Spleen (tissue), 7 donors: ENCODE data around the gene CUX1.

Source experiments
- POLR2A ChIP-seq, 3 donors: fragments of 450-650 bp; IDR thresholded peaks; one replicate each; pipeline ENCODE4 v1.5.1; 2017; ENCODE audit warnings: antibody characterized with exemption in 3 of 3, mild to moderate bottlenecking in 1 of 3
- POLR2AphosphoS5 ChIP-seq, 3 donors: sonication (generic); formaldehyde crosslinking; IDR thresholded peaks; one replicate each; pipeline ENCODE4 v1.5.1; 2017; ENCODE audit warnings: antibody characterized with exemption in 3 of 3
- TF ChIP-seq, protein P1 (sequence below), 11 experiments: fragments of 200-600 bp in 7 of 11; fragments of 450-650 bp in 4 of 11; sonication (generic) in 4 of 11; IDR thresholded peaks in 8 of 11; conservative IDR thresholded peaks in 3 of 11; 1 replicate in 7 of 11; 2 replicates in 4 of 11; pipeline versions ENCODE4 v1.4.0 to v1.8.0; 2016 to 2021; ENCODE audit warnings: antibody characterized with exemption in 11 of 11, inconsistent platforms in 4 of 11, mild to moderate bottlenecking in 1 of 11
- donor health status: DM: no; HTN: no; CAD: no; lungs with moderate emphysema.
- donor health status: DM: no; HTN: no; CAD: no.
- donor health status: DM: no; HTN: no; CAD: no.

DNA sequence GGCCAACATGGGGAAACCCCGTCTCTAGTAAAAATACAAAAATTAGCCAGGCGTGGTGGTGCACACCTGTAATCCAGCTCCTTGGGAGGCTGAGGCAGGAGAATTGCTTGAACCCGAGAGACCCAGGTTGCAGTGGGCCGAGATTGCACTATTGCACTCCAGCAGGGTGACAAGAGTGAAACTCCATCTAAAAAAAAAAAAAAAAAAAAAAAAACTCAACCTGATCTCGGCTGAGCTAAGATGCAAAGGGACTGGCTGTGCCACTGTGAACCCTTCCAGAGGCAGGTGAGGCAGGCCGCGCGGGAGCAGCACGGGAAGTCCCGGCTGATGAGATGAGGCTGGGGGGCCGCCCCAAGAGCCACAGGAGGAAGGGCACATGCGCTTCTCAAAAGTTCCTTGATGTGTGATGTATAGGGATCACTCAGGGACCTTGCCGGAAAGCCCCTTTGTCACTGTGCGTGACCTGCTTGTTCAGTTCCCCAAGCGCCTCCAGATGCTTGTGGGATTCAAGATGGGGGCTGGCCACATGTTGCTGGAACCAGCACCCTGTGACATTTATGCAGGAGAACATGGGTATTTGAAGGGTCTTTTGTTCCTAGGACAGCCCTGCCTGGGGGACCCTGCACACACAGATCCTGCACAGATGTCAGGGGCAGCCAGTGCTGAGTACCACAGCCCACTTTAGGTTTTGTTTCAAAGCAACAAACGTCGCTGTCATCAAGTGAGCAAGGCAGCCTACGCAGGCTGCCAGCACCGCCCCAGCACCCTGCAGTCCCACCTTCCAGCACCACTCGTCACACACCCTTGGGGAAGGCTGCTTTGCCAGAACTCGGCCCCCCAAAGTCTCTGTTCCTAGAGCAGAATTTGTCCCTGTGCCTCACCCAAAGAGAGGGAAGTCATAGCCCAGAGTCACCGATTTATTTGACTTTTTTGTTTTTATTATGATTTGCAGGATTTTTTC lies 394.4 kb downstream of the CUX1 start:
- TF ChIP-seq POLR2AphosphoS5 (IDR thresholded peaks at IDR 0.05) (no peak), POLR2A (IDR thresholded peaks at IDR 0.05) (no peak)
- TF ChIP-seq, protein P1, sequence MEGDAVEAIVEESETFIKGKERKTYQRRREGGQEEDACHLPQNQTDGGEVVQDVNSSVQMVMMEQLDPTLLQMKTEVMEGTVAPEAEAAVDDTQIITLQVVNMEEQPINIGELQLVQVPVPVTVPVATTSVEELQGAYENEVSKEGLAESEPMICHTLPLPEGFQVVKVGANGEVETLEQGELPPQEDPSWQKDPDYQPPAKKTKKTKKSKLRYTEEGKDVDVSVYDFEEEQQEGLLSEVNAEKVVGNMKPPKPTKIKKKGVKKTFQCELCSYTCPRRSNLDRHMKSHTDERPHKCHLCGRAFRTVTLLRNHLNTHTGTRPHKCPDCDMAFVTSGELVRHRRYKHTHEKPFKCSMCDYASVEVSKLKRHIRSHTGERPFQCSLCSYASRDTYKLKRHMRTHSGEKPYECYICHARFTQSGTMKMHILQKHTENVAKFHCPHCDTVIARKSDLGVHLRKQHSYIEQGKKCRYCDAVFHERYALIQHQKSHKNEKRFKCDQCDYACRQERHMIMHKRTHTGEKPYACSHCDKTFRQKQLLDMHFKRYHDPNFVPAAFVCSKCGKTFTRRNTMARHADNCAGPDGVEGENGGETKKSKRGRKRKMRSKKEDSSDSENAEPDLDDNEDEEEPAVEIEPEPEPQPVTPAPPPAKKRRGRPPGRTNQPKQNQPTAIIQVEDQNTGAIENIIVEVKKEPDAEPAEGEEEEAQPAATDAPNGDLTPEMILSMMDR (IDR thresholded peaks at IDR 0.05 in 8 of 11, conservative IDR thresholded peaks at IDR 0.05 in 3 of 11), result no peak
